HCT116 (cell line): Measurements from ENCODE around the gene ABCA9. TPM values are rescaled to one million over a fixed set of nuclear protein-coding genes. Genes with fewer than 3 reads are reported as not detected.

Experiments used
- ATAC-seq: fragments of 200-7000 bp; cut with Tn5 transposase; 2 replicates; pipeline ENCODE4 v1.9.1; 2020; ENCODE audit warnings: mild to moderate bottlenecking, moderate library complexity
- BruUV-seq: library from RNA; stranded (reverse); fragments of 400-500 nt; replicated peaks from 2 replicates; lab custom pipeline; 2021; lab: Mats Ljungman, UMichigan
- CTCF ChIA-PET: fragments of 300-600 bp; sonication (Branson Sonifier 250); formaldehyde crosslinking; loops from one replicate; lab custom pipeline; 2021; ENCODE audit warnings: antibody characterized with exemption; lab: Charles Lee
- POLR2A ChIA-PET: fragments of 300-600, 350-600 bp; sonication (Branson Sonifier 250); formaldehyde crosslinking; loops from one replicate; lab custom pipeline; 2021; ENCODE audit warnings: antibody characterized with exemption; lab: Charles Lee
- RAD21 ChIA-PET, 2 experiments: fragments of 300-600 bp; sonication (Branson Sonifier 250); formaldehyde crosslinking; loops; one replicate each; lab custom pipeline; 2023; ENCODE audit warnings: low total read pairs in 2 of 2; ENCODE audit not compliant: uncharacterized antibody in 2 of 2, unreplicated experiment in 2 of 2, low non-redundant PET in 1 of 2; lab: Charles Lee
- DNase-seq: peaks from one replicate; pipeline ENCODE4 v3.0.0-alpha.2; 2010; ENCODE audit warnings: low read depth, low spot score
- H2AFZ ChIP-seq: fragments of 200-600 bp; shearing (Covaris generic), sonication (generic); 2 replicates; pipeline ENCODE4 v1.6.1; 2017; ENCODE audit warnings: low read depth, mixed run types, mixed read lengths, antibody characterized with exemption, low read length; ENCODE audit not compliant: poor library complexity, severe bottlenecking
- H3K27ac ChIP-seq: 2 replicates; pipeline ENCODE4 v1.5.1; 2012; ENCODE audit warnings: low read depth, low read length
- H3K27me3 ChIP-seq: fragments of 200-600 bp; sonication (generic); 2 replicates; pipeline ENCODE4 v1.6.1; 2016; ENCODE audit warnings: mixed run types, low read length, mixed read lengths; ENCODE audit not compliant: insufficient read depth
- H3K36me3 ChIP-seq, 2 experiments: fragments of 200-500 bp in 1 of 2; fragments of 200-600 bp in 1 of 2; sonication (Bioruptor generic) in 1 of 2; sonication (generic) in 1 of 2; 2 replicates each; pipeline versions ENCODE4 v1.5.1 to v1.6.1; 2014 to 2016; ENCODE audit warnings: low read length in 2 of 2, inconsistent platforms in 1 of 2, mixed read lengths in 1 of 2, mixed run types in 1 of 2; ENCODE audit not compliant: insufficient read depth in 2 of 2, control insufficient read depth in 1 of 2
- H3K4me1 ChIP-seq, 2 experiments: fragments of 200-600 bp in 1 of 2; sonication (generic) in 1 of 2; 2 replicates each; pipeline versions ENCODE4 v1.5.1 to v1.6.1; 2012 to 2017; ENCODE audit warnings: low read length in 2 of 2, inconsistent platforms in 1 of 2, mild to moderate bottlenecking in 1 of 2, mixed read lengths in 1 of 2, mixed run types in 1 of 2, moderate library complexity in 1 of 2; ENCODE audit not compliant: insufficient read depth in 2 of 2, control insufficient read depth in 1 of 2
- H3K4me2 ChIP-seq: fragments of 200-600 bp; sonication (generic); 2 replicates; pipeline ENCODE4 v1.6.1; 2017; ENCODE audit warnings: mixed run types, low read length, mixed read lengths
- H3K4me3 ChIP-seq, 2 experiments: fragments of 200-600 bp in 1 of 2; sonication (generic) in 1 of 2; replicated peaks in 1 of 2; 2 replicates each; pipeline ENCODE4 v1.5.1; 2011 to 2016; ENCODE audit warnings: low read length in 2 of 2, control low read depth in 1 of 2, low read depth in 1 of 2, mild to moderate bottlenecking in 1 of 2, mixed read lengths in 1 of 2, mixed run types in 1 of 2
- H3K79me2 ChIP-seq: fragments of 200-600 bp; sonication (generic); 2 replicates; pipeline ENCODE4 v1.6.1; 2017; ENCODE audit warnings: mild to moderate bottlenecking, mixed run types, low read length, moderate library complexity, mixed read lengths; ENCODE audit not compliant: insufficient read depth
- H3K9ac ChIP-seq: fragments of 200-600 bp; sonication (generic); 2 replicates; pipeline ENCODE4 v1.6.1; 2016; ENCODE audit warnings: low read length, mixed read lengths
- H3K9me2 ChIP-seq: fragments of 200-600 bp; sonication (generic), shearing (Covaris generic); 2 replicates; pipeline ENCODE4 v1.6.1; 2017; ENCODE audit warnings: mixed run types, mild to moderate bottlenecking, moderate library complexity; ENCODE audit not compliant: insufficient read depth
- H3K9me3 ChIP-seq, 2 experiments: fragments of 200-500 bp in 1 of 2; fragments of 200-600 bp in 1 of 2; sonication (Bioruptor generic) in 1 of 2; sonication (generic) in 1 of 2; 2 replicates each; pipeline ENCODE4 v1.6.1; 2014 to 2017; ENCODE audit warnings: low read length in 2 of 2, mixed read lengths in 2 of 2, inconsistent platforms in 1 of 2, low read depth in 1 of 2, mild to moderate bottlenecking in 1 of 2, mixed run types in 1 of 2, moderate library complexity in 1 of 2; ENCODE audit not compliant: control insufficient read depth in 1 of 2, insufficient read depth in 1 of 2
- H4K20me1 ChIP-seq: fragments of 200-600 bp; sonication (generic), shearing (Covaris generic); 2 replicates; pipeline ENCODE4 v1.6.1; 2017; ENCODE audit warnings: mixed run types, mild to moderate bottlenecking, moderate library complexity; ENCODE audit not compliant: insufficient read depth
- CBX3 ChIP-seq: IDR thresholded peaks from 2 replicates; pipeline ENCODE4 v1.6.1; 2012; ENCODE audit warnings: low read depth
- CEBPB ChIP-seq: IDR thresholded peaks from 2 replicates; pipeline ENCODE4 v1.6.1; 2012; ENCODE audit warnings: low read depth
- EGR1 ChIP-seq: IDR thresholded peaks from 2 replicates; pipeline ENCODE4 v1.6.1; 2012; ENCODE audit warnings: low read depth
- EZH2 ChIP-seq: fragments of 200-600 bp; sonication (generic); IDR thresholded peaks from 2 replicates; pipeline ENCODE4 v1.6.1; 2017; ENCODE audit warnings: antibody characterized with exemption, mixed run types
- EZH2phosphoT487 ChIP-seq: fragments of 200-600 bp; IDR thresholded peaks from 2 replicates; pipeline ENCODE4 v1.6.1; 2018; ENCODE audit warnings: antibody characterized with exemption, borderline replicate concordance
- FOSL1 ChIP-seq: IDR thresholded peaks from 2 replicates; pipeline ENCODE4 v1.6.1; 2012; ENCODE audit warnings: low read depth
- JUND ChIP-seq: IDR thresholded peaks from 2 replicates; pipeline ENCODE4 v1.6.1; 2012
- MAX ChIP-seq: IDR thresholded peaks from 2 replicates; pipeline ENCODE4 v1.6.1; 2012
- SIN3A ChIP-seq: IDR thresholded peaks from 2 replicates; pipeline ENCODE4 v1.6.1; 2012; ENCODE audit warnings: low read depth
- SP1 ChIP-seq: IDR thresholded peaks from 2 replicates; pipeline ENCODE4 v1.6.1; 2012; ENCODE audit warnings: low read depth
- SRF ChIP-seq: IDR thresholded peaks from 2 replicates; pipeline ENCODE4 v1.6.1; 2012; ENCODE audit warnings: low read depth
- TCF7L2 ChIP-seq: IDR thresholded peaks from 2 replicates; pipeline ENCODE4 v1.7.0; 2011; ENCODE audit warnings: borderline replicate concordance, inconsistent platforms; ENCODE audit not compliant: insufficient read depth, insufficient read length; ENCODE audit errors: extremely low read depth
- YY1 ChIP-seq: IDR thresholded peaks from 2 replicates; pipeline ENCODE4 v1.6.1; 2011; ENCODE audit warnings: low read length, low read depth, moderate library complexity, mild to moderate bottlenecking; ENCODE audit not compliant: insufficient replicate concordance; ENCODE audit errors: extremely low read depth
- ZFX ChIP-seq: fragments of 450-650 bp; IDR thresholded peaks from 2 replicates; pipeline ENCODE4 v1.6.1; 2017
- ZNF274 ChIP-seq: fragments of 200-500 bp; sonication (Bioruptor generic); IDR thresholded peaks from 2 replicates; pipeline ENCODE4 v1.6.1; 2014; ENCODE audit warnings: mild to moderate bottlenecking, low read depth, low read length, inconsistent platforms
- intact Hi-C: fragments of 100-400 bp; cut with micrococcal nuclease; formaldehyde crosslinking; loops from 2 replicates; pipeline ENCODE4 v1.10.0; 2022
- total RNA-seq: library from RNA; stranded (reverse); gene quantifications from one replicate; pipeline ENCODE4 v1.2.1, GENCODE V29; 2021; ENCODE audit not compliant: unreplicated experiment
- TF ChIP-seq, protein P1 (sequence below), 3 experiments: fragments of 200-600 bp in 1 of 3; sonication (generic) in 1 of 3; IDR thresholded peaks in 2 of 3; conservative IDR thresholded peaks in 1 of 3; 2 replicates each; pipeline ENCODE4 v1.5.1; 2012 to 2017; ENCODE audit warnings: low read depth in 2 of 3, low read length in 2 of 3, antibody characterized with exemption in 1 of 3, borderline replicate concordance in 1 of 3, control low read depth in 1 of 3, mild to moderate bottlenecking in 1 of 3, mixed read lengths in 1 of 3, mixed run types in 1 of 3, moderate library complexity in 1 of 3; ENCODE audit not compliant: insufficient read depth in 1 of 3
- TF ChIP-seq, protein P2 (sequence below): IDR thresholded peaks from 2 replicates; pipeline ENCODE4 v1.6.1; 2011; ENCODE audit warnings: mild to moderate bottlenecking, low read length, moderate library complexity; ENCODE audit not compliant: insufficient replicate concordance; ENCODE audit errors: extremely low read depth
- TF ChIP-seq, protein P3 (sequence below): IDR thresholded peaks from 2 replicates; pipeline ENCODE4 v1.6.1; 2012; ENCODE audit warnings: low read depth

The ABCA9 gene
- total RNA-seq, 1 experiment from 2014 or later, result not detected

DNA sequence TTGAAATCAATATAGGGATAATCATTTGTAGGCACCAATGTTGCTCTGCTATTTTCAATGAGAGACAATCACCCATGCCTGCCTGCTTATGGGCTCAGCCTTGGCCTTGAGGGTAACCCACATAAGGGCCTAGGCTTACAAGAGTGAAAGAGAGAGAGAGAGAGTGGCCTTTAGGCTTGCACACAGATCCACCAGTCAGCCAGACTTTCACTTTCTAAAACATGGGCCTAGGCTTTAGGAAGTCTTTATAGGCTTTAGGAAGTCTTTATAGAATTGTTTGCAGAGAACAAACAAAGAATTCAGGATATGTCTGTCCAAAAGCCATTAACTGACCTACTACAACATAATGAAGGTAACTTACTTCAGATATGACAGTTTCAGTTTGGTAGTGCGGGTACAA, 3.4 kb downstream of the ABCA9 start:
- no peaks in the 10 kb centered on the region for H3K9me2 ChIP-seq
- no peaks in the 10 kb centered on the region for H3K79me2 ChIP-seq
- no peaks in the 10 kb centered on the region for H3K36me3 ChIP-seq
- no TSS peak for BruUV-seq
- DNase-seq (no peak), ATAC-seq (no peak)
- no peak overlapping the region for H3K4me3 ChIP-seq
- H3K4me2 ChIP-seq, result no peak overlapping the region
- TF ChIP-seq SIN3A (no peak), SP1 (no peak), TCF7L2 (no peak), CEBPB (no peak), EZH2 (no peak), ZNF274 (no peak), JUND (no peak), SRF (no peak), YY1 (no peak), CBX3 (no peak), MAX (no peak), EZH2phosphoT487 (no peak), FOSL1 (no peak), ZFX (no peak), EGR1 (no peak)
- TF ChIP-seq, protein P1, sequence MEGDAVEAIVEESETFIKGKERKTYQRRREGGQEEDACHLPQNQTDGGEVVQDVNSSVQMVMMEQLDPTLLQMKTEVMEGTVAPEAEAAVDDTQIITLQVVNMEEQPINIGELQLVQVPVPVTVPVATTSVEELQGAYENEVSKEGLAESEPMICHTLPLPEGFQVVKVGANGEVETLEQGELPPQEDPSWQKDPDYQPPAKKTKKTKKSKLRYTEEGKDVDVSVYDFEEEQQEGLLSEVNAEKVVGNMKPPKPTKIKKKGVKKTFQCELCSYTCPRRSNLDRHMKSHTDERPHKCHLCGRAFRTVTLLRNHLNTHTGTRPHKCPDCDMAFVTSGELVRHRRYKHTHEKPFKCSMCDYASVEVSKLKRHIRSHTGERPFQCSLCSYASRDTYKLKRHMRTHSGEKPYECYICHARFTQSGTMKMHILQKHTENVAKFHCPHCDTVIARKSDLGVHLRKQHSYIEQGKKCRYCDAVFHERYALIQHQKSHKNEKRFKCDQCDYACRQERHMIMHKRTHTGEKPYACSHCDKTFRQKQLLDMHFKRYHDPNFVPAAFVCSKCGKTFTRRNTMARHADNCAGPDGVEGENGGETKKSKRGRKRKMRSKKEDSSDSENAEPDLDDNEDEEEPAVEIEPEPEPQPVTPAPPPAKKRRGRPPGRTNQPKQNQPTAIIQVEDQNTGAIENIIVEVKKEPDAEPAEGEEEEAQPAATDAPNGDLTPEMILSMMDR (IDR thresholded peaks at IDR 0.05 in 2 of 3, conservative IDR thresholded peaks at IDR 0.05 in 1 of 3; ENCODE audit: borderline replicate concordance in 1 of 3, insufficient read depth in 1 of 3, low read depth in 2 of 3, low read length in 2 of 3), result no peak
- TF ChIP-seq, protein P2, sequence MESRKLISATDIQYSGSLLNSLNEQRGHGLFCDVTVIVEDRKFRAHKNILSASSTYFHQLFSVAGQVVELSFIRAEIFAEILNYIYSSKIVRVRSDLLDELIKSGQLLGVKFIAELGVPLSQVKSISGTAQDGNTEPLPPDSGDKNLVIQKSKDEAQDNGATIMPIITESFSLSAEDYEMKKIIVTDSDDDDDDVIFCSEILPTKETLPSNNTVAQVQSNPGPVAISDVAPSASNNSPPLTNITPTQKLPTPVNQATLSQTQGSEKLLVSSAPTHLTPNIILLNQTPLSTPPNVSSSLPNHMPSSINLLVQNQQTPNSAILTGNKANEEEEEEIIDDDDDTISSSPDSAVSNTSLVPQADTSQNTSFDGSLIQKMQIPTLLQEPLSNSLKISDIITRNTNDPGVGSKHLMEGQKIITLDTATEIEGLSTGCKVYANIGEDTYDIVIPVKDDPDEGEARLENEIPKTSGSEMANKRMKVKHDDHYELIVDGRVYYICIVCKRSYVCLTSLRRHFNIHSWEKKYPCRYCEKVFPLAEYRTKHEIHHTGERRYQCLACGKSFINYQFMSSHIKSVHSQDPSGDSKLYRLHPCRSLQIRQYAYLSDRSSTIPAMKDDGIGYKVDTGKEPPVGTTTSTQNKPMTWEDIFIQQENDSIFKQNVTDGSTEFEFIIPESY, result no peak
- TF ChIP-seq, protein P3, sequence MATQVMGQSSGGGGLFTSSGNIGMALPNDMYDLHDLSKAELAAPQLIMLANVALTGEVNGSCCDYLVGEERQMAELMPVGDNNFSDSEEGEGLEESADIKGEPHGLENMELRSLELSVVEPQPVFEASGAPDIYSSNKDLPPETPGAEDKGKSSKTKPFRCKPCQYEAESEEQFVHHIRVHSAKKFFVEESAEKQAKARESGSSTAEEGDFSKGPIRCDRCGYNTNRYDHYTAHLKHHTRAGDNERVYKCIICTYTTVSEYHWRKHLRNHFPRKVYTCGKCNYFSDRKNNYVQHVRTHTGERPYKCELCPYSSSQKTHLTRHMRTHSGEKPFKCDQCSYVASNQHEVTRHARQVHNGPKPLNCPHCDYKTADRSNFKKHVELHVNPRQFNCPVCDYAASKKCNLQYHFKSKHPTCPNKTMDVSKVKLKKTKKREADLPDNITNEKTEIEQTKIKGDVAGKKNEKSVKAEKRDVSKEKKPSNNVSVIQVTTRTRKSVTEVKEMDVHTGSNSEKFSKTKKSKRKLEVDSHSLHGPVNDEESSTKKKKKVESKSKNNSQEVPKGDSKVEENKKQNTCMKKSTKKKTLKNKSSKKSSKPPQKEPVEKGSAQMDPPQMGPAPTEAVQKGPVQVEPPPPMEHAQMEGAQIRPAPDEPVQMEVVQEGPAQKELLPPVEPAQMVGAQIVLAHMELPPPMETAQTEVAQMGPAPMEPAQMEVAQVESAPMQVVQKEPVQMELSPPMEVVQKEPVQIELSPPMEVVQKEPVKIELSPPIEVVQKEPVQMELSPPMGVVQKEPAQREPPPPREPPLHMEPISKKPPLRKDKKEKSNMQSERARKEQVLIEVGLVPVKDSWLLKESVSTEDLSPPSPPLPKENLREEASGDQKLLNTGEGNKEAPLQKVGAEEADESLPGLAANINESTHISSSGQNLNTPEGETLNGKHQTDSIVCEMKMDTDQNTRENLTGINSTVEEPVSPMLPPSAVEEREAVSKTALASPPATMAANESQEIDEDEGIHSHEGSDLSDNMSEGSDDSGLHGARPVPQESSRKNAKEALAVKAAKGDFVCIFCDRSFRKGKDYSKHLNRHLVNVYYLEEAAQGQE, result no peak
- H3K9ac ChIP-seq, result no peak overlapping the region
- H3K27me3 ChIP-seq, result no peaks in the 10 kb centered on the region
- H3K9me3 ChIP-seq, result no peaks in the 10 kb centered on the region
- intact Hi-C loops, result no loop called here
- H2AFZ ChIP-seq, result no peak overlapping the region
- H4K20me1 ChIP-seq, result no peaks in the 10 kb centered on the region
- ChIA-PET POLR2A (no interaction called here), RAD21 (no interaction called here), CTCF (interaction anchor here (1.6 to 2.6 kb wide), 2 partner anchors 28 to 286 kb away, joined by 8 to 9 read pairs; no protein-coding TSS in a partner anchor)
- no peaks in the 10 kb centered on the region for H3K4me1 ChIP-seq
- H3K27ac ChIP-seq, result no peak overlapping the region
